Stimulated activated CD4-positive, alpha-beta T cell treated with anti-CD3 and anti-CD28 coated beads, Interleukin-2, amount 100 ng/mL, for 48 hours (primary cell): ENCODE data around the gene SUPT6H.

Experiments
- DNase-seq, 2 donors: peaks; one replicate each; pipeline ENCODE4 v3.0.0-alpha.2; 2020

The SUPT6H gene

DNA sequence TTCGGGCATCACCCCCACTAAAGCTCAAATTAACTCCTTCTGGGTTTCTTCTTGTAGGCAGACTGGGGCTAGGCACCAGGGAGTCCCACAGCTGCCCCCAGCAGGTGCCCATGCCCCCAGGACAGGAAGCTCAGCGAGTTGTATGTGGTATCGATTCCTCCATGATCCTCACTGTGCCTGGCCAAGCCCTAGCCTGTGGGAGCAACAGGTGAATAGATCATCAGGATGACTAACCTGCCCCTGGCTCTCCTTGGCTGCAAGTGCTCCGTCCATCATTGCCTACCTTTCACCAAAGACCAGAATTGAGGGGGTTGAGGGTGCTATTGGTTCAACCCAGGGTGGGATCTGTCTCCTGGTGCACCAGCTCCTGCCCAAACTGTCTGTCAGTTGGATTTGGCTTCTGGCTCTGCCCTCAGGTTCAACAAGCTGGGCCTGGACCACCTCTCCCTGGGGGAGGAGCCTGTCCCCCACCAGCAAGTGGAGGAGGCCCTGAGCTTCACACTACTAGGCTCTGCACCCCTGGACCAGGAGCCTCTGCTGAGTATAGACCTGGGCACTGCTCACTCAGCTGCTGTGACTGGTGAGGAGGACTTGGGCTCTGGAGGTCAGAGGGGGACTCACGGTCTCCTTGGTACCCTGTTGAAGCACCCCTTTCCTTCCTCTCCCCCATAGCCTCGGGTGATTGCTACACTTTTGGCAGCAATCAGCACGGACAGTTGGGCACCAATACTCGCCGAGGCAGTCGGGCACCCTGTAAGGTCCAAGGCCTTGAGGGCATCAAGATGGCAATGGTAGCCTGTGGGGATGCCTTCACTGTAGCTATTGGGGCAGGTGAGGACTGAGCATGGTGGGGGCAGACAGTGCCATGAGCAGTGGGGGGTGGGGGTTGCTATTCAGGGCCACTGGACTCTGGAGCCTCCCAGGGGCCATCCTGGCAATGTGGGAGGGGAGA, 78.7 kb downstream of the SUPT6H start:
- no peak for DNase-seq

DNA sequence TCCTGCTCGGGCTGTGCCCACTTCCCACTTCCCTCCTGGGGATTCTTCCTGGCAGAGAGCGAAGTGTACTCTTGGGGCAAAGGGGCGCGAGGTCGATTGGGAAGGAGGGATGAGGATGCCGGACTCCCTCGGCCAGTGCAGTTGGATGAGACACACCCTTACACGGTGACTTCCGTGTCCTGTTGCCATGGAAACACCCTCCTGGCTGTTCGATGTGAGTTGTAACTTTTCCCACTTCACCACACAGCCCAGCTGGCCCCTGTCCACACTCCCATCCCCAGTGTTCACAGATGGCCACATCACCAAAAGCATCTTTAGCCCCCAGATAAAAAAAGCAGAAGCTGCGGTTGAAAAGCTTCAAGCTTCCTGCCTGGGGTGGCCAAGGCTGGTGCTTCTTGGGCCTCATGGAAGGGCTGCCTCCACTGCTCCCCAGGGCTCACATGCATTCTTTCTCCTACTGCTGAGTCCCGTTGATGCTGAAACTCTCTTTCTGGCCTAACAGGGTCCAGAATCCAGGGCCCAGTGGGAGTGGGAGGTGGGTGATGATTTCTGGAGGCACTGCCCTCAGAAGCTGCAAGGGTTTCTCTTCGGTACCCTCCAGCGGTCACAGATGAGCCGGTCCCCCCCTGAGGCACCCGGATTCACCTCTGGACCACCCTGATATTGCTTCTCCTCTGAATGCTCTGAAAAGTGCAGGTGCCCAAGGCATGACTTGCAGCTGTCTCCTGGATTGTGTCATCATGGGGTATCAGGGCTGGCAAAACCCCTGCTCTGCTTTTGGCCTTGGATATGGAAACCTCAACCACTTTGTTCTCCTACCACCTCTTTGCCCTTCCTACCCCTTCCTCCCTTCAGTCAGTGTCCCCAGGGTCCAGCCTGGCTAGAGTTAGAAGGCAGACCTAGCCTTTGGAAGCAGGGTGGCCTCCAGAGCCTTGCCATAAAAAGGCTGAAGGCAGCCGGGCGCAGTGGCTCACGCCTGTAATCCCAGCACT, 79.6 kb downstream of the SUPT6H start:
- no peak for DNase-seq

DNA sequence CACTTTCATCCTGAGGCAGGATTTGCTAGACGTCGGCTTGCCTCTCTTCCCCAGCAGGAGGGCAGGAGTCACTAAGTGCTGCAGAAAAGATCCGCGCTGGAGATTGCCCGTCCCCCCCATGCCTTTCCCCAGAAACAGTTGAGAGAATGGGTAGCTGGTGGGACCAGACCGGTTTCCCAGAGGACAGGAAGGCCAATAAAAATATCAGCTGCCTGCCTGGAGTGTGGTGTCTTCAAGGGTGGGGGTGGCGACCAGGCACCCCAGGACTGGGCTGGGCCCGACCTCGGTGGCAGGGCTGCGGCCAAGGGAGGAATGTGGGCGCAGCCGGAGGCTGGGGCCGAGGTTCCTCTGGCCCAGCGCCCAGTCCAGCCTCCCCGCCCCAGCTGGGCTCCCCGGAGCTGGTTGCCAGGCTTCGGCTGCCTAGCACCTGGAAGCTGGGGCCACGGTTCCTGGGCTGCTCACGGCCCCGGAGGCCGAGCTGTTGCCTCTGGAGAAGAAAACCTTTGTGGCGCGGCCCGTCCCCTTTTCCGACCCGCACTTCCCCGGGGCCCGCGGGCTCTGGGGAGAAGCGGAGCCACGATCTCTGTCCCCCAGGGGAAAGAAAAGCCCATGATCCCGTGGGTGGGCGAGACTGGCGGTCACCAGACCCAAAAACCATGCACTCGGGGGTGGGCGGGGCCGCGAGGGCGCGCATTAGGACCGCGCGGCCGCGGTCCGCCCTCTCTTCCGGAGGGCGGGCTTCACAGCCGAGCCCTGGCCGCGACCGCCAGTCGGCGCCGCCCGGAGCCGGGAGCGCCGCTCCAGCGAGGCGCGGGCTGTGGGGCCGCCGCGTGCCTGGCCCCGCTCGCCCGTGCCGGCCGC, 81.5 kb downstream of the SUPT6H start, which contains the start of gene TRAF4:
Gene TRAF4, plus strand, starts transcription at position 769 of the 861 bp plus-strand sequence. CDS start 102 bp downstream, outside the sequence.
- DNase-seq = peak; percentile 76 to 78

DNA sequence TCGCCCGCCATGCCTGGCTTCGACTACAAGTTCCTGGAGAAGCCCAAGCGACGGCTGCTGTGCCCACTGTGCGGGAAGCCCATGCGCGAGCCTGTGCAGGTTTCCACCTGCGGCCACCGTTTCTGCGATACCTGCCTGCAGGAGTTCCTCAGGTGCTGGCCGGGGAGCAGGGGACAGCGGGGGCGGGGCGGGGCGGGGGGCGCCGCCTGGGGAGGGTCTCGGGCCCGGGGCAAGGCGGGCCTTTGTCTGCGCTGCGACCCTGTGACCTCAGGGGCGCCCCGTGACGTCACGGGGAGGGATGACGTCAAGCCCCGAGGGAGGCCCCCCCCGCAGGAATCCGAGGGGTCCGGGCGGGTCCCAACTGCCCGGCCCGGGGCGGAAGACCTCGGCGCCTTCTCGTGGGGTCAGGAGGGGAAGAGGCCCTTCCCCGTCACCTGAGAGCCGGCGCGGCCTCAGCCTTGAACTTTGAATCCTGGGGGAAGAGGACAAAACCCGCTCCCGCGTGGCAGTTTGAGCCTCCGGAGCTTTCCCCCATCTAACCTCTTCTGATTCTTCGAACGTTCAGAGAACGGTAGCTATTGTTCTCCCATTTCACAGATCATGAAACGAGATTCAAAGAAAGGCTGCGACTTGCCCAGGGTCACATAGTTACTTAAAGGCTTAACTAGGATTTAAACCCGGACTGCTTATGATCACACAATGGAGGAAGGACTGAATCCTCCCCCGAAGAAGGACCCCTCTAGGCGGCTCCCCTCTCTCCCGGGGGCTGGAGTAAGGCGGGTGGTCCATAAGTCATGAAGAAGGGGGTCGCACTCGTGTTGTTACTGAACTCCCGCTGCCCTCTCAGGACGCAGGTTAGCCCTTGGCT, 82.3 kb downstream of the SUPT6H start:
- peak; percentile 67 to 68 for DNase-seq

DNA sequence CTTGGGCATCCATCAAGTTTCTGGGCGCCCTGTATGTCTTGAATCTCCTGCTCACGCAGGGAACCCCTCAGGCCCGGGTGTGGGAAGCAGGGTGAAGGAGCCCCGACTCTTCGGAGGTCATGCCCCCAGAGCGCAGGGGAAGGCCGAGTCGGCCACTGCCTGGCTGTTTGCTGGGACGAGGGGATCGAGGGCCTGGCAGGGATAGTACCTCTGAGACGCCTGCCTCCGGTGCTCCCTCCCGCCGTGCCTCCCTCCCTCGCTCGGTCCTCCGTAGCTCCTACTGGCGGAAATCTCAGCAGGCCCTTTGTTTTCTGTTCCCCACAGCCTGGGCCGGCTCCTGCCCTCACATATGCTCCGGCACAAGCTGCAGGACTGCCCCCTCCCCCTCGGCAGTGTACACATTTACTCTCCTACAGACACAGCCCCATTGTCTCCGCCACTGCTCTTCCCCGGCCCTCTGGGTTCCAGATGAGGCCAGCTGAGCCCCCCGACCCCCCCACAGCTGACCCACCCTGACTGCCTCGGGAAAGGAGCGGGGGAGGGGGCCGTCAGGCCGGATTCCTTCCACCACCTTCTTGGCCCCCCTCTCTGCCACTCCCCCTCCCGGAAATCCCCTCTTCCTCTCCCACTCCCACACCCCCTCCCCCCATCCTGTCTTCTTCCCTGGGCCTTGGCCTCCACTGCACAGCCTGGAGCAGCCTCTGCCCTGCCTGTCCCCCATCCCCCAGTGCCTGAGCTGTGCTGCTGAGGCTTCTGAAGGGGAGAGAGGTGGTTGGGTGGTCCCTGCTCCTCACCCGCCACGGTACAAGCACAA, 83.2 kb downstream of the SUPT6H start:
- DNase-seq = no peak

DNA sequence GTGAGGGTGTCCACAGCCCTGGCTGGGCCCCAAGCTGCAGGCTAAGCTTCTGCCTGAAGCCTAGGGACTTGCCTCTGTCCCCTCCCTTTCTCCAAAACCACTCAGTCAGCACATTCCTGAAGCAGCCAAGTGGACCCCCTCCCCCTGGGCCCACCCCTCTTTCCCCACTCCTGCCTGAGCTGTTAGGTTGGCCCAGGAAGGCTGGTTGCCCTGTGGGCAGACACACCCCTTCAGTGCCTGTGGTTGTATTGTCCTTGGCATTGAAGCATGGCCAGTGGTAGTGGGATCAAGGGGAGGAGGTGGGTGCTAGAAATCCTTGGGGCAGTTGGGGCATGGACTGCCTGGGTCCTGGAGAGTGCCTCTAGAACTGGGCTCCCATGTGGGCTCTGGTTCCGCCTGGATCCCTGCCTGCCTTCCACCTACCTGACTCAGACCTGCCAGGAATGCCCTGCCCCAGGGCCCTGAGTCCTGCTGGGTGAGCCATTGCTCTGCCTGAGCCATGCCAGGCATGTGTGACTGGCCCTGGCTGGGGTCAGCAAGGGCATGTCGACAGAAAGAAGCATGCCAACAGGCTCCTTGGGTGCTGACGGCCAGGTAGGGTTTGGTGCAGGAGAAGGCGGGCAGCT, 83.9 kb downstream of the SUPT6H start:
- no peak for DNase-seq

DNA sequence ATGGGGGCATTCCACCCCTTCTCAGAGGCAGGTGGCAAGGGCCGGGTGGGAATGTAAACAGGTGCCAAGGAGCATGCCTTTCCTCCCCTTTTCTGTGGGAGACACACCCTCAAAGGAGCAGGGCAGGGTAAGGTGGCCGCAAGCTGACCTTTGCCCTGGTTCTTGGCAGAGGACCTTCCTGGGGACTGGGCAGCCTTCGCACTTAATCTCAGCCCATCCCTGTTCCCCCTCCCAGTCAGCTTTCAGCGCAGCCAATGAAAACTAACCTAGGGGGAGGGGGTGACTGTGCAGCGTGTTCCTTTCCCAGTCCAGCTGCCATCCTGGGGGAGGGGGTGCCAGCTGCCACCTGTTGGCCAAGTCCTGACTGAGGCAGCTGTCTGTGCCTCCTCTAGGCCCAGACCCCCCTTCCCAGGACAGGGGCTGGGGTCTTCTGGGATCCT, 84.6 kb downstream of the SUPT6H start:
- no peak for DNase-seq

DNA sequence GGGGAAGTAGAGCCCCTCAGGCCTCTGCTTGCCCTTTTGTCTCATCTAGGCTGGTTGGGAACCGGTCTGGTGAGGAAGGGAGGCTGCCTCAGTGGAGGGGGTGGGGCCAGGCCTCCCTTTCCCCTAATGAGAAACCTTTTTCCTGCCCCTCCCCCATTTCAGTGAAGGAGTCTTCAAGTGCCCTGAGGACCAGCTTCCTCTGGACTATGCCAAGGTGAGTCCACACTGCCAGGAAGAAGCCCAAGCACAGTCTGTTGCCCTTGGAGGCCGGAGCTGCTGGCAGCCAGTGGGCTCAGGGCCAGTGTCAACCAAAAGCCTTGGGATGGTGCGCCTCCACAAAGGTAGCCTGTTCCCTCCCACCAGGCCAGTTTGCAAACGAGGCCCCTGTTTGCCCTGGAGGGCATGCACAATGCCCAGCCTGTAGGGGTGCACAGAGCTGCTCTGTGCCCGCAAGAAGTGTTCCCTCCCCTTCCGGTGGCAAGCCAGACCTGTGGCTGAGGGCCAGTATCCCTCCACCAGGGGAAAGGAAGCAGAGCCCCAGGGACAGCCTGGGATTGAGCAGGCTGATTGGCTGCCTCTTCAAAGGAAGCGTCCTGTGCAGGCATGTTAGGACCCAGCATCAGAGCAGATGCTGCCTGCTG, 85.2 kb downstream of the SUPT6H start:
- DNase-seq = no peak

DNA sequence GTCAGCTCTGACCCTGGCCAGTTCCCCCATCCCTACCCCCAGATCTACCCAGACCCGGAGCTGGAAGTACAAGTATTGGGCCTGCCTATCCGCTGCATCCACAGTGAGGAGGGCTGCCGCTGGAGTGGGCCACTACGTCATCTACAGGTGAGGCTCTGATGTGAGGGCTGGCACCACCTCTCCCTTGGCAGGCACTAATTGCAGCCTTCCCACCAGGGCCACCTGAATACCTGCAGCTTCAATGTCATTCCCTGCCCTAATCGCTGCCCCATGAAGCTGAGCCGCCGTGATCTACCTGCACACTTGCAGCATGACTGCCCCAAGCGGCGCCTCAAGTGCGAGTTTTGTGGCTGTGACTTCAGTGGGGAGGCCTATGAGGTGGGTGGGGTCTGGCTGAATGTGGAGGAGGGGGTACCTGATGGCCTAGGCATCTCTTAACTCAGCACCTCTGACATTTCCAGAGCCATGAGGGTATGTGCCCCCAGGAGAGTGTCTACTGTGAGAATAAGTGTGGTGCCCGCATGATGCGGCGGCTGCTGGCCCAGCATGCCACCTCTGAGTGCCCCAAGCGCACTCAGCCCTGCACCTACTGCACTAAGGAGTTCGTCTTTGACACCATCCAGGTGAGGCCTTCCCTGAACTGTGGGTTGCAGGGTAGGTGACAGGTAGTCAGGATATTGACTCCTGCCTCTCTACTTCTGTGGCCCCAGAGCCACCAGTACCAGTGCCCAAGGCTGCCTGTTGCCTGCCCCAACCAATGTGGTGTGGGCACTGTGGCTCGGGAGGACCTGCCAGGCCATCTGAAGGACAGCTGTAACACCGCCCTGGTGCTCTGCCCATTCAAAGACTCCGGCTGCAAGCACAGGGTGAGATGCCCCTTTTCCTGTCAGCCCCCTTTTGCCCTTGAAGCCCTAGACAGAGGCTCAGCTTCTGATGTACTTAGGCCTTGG, 86.1 kb downstream of the SUPT6H start:
- no peak for DNase-seq

DNA sequence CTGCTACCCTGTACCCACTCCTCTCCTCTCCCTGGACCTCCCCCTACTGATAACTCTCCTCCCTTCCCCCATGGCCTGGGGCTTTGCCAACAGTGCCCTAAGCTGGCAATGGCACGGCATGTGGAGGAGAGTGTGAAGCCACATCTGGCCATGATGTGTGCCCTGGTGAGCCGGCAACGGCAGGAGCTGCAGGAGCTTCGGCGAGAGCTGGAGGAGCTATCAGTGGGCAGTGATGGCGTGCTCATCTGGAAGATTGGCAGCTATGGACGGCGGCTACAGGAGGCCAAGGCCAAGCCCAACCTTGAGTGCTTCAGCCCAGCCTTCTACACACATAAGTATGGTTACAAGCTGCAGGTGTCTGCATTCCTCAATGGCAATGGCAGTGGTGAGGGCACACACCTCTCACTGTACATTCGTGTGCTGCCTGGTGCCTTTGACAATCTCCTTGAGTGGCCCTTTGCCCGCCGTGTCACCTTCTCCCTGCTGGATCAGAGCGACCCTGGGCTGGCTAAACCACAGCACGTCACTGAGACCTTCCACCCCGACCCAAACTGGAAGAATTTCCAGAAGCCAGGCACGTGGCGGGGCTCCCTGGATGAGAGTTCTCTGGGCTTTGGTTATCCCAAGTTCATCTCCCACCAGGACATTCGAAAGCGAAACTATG, 87.0 kb downstream of the SUPT6H start:
- DNase-seq = no peak

DNA sequence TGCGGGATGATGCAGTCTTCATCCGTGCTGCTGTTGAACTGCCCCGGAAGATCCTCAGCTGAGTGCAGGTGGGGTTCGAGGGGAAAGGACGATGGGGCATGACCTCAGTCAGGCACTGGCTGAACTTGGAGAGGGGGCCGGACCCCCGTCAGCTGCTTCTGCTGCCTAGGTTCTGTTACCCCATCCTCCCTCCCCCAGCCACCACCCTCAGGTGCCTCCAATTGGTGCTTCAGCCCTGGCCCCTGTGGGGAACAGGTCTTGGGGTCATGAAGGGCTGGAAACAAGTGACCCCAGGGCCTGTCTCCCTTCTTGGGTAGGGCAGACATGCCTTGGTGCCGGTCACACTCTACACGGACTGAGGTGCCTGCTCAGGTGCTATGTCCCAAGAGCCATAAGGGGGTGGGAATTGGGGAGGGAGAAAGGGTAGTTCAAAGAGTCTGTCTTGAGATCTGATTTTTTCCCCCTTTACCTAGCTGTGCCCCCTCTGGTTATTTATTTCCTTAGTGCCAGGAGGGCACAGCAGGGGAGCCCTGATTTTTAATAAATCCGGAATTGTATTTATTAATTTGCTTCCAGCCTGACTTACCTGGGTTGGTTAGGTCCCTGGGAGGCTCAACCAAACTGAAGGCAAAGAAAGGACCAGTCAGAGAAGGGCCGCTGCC, 87.6 kb downstream of the SUPT6H start:
- DNase-seq = no peak

DNA sequence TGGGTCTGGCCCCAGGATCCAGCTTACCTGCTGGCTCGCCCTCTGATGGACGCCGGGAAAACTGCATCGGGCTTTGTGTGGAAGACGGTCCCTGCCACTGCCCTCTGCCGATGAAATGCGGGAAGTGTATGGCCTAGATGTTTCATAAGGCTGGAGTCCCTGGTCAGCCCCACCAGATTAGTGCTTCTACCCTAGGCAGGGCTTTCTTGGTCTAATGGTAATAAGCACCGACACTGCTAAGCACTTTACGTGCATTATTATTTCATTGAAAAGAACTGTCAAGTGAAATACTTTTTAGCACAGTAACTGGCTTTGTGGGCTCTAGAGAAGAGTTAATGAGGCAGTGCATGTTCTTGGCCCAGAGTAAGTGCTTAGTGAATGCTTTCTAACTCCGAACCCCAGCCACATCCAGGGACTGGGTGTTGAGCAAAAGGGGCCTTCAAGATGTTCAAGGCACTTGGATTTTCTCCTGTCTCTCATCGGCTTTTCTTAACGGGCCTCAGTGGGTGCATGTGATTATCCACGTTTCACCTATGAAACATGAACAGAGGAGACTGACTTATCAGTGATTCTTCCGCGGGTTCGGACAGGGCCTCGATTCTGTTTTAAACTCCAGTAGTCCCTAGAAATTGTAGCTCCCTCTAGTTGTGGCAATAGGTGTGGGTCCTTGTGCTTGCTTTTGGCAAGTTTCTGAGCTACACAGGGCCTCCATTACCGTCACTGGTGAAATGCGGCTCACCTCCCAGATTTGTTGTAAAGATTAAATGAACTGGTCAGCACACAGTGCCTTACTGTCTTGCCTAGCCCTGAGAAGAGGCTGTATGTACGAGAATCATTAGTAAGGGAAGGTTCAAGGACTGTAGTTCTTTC, 88.4 kb downstream of the SUPT6H start:
- DNase-seq = peak; percentile 87 to 90

DNA sequence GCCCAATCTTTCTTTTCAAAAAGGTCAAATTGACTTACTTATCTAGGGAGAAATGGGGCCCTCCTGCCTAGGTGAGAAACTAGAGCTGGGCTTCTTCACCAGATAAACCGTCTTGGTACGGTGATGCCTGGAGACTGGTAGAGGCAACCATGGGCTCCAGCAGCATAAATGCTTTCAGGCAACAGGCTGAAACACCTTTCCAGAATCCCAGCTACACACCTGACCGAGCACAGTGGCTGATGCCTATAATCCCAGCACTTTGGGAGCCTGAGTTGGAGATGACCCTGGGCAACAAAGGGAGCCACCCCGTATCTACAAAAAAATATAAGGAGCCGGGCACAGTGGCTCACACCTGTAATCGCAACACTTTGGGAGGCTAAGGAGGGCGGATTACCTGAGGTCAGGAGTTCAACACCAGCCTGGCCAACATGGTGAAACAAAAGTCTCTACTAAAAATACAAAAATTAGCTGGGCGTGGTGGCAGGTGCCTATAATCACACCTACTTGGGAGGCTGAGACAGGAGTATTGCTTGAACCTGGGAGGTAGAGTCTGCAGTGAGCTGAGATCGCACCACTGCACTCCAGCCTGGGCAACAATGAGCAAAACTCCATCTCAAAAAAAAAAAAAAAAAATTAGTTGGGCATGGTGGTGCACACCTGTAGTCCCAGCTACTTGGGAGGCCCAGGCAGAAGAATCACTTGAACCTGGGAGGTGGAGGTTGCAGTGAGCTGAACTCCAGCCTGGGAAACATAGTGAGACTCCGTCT, 89.8 kb downstream of the SUPT6H start:
- no peak for DNase-seq
